Memory B cell (primary cell): Measurements from ENCODE around the gene PDIA2.

Source experiments
- ATAC-seq: fragments of 150-1000 bp; cut with Tn5 transposase; 2 replicates; pipeline ENCODE4 v1.10.0; 2021; ENCODE audit warnings: low read depth, mild to moderate bottlenecking, moderate library complexity
- DNase-seq, 2 donors: peaks; one replicate each; pipeline ENCODE4 v3.0.0; 2022; ENCODE audit warnings: low spot score in 2 of 2
- H3K27ac Mint-ChIP-seq: one replicate; pipeline ENCODE4 v1.8.0; 2022; ENCODE audit warnings: mild to moderate bottlenecking, moderate library complexity, mixed read lengths
- H3K27me3 Mint-ChIP-seq: one replicate; pipeline ENCODE4 v1.8.0; 2022; ENCODE audit warnings: mixed read lengths
- H3K36me3 Mint-ChIP-seq: one replicate; pipeline ENCODE4 v1.8.0; 2022; ENCODE audit warnings: mild to moderate bottlenecking, mixed read lengths
- H3K4me1 Mint-ChIP-seq: one replicate; pipeline ENCODE4 v1.8.0; 2022; ENCODE audit warnings: mixed read lengths
- H3K4me3 Mint-ChIP-seq: one replicate; pipeline ENCODE4 v1.8.0; 2022; ENCODE audit warnings: mild to moderate bottlenecking, moderate library complexity, mixed read lengths
- H3K9me3 Mint-ChIP-seq: one replicate; pipeline ENCODE4 v1.8.0; 2022; ENCODE audit warnings: mixed read lengths

The PDIA2 gene

DNA sequence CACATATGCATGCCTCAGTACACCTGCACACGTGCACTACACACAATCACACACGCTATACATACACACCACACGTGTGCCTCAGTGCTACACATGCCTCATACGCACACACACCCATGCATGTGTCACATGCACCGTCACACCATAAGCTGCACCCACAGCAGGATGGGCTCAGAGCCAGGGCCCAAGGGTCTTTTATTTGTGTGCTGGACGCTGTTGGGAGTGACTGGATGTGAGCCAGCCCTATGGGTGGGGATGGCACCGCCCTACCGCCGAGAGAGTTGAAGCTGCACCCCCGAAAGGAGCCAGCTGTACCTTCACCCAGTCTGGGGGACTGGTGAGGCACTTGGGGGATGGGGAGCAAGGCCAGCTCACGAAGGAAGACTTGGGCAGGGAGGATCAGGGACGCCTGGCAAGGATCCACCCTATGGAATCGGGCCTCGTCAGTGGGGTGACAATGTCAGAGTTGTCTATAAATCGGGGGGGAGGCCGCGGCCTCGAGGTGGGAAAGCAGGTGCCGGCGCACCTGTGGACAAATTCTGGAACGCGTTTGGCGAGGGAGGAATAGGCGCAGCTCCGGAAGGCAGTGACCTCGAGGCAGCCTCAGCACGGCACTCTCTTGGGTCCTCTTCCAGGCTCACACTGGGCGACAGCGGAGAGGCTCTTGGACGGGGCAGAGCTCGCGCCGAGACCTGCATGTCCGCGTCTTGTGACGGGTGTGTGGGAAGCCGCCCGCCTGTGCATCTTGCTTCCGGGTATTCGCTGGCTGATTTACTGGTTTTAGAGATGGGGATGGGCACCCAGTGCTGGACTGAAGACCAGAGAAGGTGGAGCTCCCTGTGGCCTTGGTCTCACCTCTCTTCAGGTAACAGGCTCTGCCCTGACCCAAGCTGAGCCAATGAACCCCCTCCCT lies 14.6 kb upstream of the PDIA2 start:
- ATAC-seq (no peak), DNase-seq (no peak)
- H3K27me3 Mint-ChIP-seq = peaks cover 1% of the 10 kb centered on the region
- no peak overlapping the region for H3K27ac Mint-ChIP-seq
- H3K36me3 Mint-ChIP-seq = peaks cover 6% of the 10 kb centered on the region
- H3K9me3 Mint-ChIP-seq = no peaks in the 10 kb centered on the region
- no peak overlapping the region for H3K4me3 Mint-ChIP-seq
- peaks cover 5% of the 10 kb centered on the region for H3K4me1 Mint-ChIP-seq

DNA sequence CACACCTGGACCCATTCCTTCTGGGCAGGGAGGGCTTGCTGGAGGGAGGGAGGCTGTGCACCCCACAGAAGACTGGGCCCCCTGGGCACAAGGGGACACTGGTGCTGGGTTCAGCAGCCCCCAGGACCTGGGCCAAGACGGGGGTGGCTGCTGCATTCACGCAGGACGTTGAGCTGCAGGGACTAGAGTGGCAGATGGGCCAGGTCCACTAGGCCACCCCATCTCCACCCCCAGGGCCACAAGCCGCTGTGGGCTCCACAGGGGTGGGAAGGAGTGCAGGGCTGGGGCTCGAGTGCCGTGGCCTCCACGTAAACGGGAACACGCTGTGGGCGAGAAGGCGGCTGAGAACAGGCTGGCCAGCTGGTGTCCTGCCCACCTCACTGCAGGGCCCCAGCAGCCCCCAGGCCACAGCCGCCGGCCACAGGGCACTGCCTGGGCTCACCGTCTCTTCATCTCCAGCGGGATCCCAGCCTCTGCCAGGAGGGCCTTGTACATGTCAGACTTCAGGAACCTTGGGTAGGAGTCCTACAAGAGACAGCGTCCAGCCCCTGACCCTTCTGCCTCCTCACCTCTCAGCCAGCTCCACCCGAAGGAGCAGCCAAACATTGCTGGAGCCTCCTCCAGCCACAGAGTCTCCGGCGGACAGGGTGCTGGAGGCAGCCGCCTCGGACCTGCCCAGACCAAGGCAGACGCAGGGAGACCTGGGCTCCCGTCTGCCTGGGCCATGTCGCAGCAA lies 13.7 kb upstream of the PDIA2 start:
- ATAC-seq (no peak), DNase-seq (no peak)
- no peak overlapping the region for H3K4me3 Mint-ChIP-seq
- no peak overlapping the region for H3K27ac Mint-ChIP-seq
- H3K36me3 Mint-ChIP-seq = peaks cover 2% of the 10 kb centered on the region
- peaks cover 5% of the 10 kb centered on the region for H3K4me1 Mint-ChIP-seq
- peaks cover 1% of the 10 kb centered on the region for H3K27me3 Mint-ChIP-seq
- no peaks in the 10 kb centered on the region for H3K9me3 Mint-ChIP-seq

DNA sequence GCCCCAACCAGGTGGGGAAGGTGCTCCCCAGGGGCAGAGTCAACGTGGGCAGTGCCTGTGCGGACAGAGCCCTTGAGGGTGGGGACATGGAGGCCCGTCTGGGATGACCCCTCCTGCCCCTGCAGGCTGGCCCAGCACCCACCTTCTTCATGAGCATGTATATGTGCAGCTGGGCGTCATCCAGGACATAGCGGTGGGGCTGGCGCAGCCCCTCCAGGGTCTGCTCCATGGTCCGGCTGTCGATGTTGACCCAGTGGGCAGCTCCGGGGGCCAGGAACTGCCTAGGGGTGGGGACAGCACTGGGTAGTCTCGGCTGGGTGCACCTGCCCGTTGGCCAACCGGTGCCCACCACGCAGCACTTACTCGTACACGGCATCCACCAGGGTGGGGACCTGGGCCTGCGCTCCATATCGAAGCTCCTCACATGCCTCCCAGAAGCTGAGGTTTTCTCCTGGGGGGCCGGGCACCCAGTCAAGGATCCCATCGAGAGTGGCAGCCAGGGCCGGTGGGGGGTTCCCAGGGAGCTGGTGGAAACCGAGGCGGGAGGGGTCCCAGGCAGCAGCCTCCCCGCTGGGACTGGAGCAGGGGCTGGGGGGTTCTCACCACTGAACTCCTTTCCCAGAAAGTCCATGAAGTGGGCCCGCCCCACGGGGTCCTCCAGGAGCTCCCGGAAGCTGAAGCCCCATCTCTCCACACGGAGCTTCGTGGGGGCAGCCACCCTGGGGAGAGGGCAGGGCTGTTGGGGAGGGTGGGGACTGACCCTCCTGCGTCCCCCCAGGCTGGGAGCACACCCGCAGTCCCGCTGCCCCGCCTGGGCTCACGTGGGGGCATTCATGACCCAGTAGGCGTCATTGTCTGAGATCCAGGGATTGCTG lies 12.3 kb upstream of the PDIA2 start:
- H3K4me3 Mint-ChIP-seq = no peak overlapping the region
- peaks cover 5% of the 10 kb centered on the region for H3K27me3 Mint-ChIP-seq
- no peaks in the 10 kb centered on the region for H3K9me3 Mint-ChIP-seq
- DNase-seq = no peak
- peaks cover 5% of the 10 kb centered on the region for H3K4me1 Mint-ChIP-seq
- no peak overlapping the region for H3K27ac Mint-ChIP-seq
- no peak for ATAC-seq
- H3K36me3 Mint-ChIP-seq = peaks cover 2% of the 10 kb centered on the region

DNA sequence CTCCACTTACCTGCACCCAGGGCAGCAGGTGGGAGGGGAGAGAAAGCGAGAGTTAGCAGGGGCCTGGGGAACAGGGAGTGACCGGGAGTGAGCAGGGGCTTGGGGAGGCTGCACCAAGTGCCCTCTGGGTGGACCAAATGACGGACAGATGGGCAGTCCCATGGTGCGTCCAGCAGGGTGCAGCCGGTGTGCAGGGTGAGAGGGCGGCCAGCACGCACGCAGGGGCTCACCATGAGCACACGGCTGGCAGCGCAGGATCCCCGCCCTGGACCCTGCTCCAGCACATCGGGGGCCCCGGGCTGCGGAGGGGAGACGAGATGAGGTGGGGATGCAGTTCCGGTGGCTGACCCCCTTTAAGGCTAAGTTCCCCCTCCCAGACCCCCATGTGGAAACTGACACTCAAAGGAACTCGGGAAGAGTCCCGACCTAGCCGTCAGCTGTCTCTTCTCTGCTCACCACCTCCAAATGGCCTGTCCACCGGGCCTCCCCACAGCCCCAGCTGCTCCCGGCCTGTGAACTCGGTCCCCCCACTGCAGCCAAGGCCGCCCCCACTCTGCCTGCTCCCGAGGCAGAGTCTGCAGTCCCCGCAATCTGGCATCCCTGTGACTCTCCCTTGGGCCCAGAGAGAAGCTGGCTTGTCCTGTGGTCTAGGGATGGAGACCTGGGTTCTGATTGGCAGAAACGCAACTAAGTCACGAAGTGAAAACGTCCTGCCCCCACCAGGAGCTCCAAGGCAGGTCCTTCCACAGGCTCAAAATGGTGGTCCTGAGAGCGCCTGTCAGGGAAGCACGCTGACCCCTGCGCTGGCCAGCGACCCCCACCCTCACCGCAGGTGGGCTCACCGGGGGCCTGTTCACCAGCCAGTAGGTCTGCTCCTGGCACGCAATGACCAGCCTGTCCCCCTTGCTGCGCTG lies 10.1 kb upstream of the PDIA2 start:
- DNase-seq = no peak
- ATAC-seq = no peak
- Mint-ChIP-seq H3K9me3 (no peaks in the 10 kb centered on the region), H3K4me1 (peaks cover 3% of the 10 kb centered on the region), H3K4me3 (no peak overlapping the region), H3K27ac (no peak overlapping the region), H3K36me3 (no peaks in the 10 kb centered on the region), H3K27me3 (peaks cover 13% of the 10 kb centered on the region)

DNA sequence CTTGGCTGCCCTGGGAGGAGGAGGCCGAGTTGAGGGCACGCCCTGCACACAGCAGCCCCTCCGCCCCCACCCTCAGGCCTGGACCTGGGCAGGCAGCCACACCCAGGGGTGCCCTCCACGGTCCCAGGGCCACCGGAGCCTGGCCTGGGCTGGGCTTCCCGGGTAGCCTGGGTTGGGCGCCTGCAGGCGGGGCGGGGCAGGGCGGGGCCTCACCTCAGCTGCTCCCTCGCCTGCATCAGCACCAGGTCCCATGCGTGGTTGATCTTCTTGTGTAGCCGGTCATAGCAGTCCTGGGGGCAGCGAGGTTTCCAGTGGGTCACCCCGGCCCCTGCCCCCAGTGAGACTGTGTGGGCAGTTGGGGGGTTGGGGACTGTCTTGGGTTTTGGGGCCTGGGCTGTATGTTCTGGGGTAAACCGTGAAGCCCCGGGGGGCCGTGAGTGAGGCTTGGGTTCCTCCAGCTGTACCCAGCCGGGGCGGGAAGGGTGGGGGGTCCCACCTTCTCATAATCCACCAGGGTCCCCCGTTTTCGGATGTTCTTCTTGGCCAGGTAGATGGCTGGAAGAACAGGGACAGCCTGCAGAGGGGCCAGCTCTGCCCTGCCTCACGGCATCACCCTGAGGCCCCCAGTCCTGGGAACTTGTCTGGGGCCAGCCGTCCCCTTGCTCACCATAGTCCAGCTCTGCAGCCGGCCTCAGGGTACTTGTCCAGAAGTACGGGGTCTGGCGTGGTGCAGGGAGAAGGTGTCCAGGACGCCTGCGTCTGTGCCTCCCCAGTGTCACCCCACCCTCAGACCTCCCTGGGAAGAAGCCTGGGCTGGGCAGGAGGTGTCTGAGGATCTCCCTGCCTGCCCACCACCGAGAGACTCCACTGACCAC lies 9.2 kb upstream of the PDIA2 start:
- Mint-ChIP-seq H3K36me3 (no peaks in the 10 kb centered on the region), H3K4me3 (no peak overlapping the region), H3K27ac (no peak overlapping the region), H3K4me1 (peaks cover 3% of the 10 kb centered on the region), H3K27me3 (peaks cover 15% of the 10 kb centered on the region), H3K9me3 (no peaks in the 10 kb centered on the region)
- DNase-seq = no peak
- no peak for ATAC-seq

DNA sequence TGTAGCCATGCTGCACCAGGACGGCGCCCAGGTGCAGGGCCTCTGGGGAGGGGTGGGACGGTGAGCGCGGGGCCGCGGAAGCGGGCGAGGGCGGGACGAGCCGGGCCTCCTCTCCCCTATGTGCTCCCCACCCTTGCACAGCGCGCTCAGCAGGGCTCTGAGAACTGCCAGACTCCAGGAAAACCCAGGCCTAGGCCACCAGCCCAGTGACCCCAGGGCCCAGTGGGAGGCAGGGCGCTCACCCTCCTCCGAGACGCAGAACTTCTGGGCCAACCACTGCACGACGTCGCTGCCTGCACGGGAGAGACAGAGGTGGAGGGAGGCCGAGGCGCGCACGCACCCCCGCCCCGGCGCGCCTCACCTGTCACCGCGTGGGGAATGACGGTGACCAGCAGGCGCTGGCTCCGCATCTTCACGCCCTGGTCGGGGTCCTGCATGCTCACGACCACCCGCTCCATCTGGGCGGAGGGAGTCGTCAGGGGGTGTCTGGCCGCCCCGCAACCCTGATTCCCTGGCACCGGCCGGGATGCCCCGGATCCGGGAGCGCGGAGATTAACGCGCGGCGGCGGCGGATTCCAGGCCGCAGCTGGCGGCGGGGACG lies 7.8 kb upstream of the PDIA2 start:
- Mint-ChIP-seq H3K27ac (no peak overlapping the region), H3K4me1 (peaks cover 5% of the 10 kb centered on the region), H3K9me3 (no peaks in the 10 kb centered on the region), H3K4me3 (peak overlapping the region; percentile 62), H3K27me3 (peaks cover 16% of the 10 kb centered on the region), H3K36me3 (no peaks in the 10 kb centered on the region)
- ATAC-seq (peak; percentile 46), DNase-seq (no peak)

DNA sequence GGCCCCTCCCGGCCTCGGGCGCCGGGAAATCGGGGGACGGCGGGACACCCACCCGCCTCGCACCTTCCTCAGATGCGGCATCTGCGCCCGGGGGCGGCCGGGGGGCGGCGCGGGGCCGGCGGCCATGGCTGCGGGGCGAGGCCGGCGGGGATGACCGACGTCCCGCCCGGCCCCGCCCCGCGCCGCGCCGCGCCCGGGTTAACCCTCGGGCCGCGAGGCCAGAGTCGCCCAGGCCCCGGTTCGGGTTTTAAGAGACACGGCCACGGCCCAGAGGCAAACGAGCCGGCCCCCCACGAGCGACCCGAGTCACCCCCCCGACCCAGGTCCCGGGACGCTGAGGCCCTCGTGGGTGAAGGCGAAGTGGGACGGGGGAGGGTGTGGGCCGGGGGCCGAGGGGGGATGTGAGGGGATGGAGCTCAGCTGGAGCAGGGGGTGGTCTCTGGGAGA lies 7.2 kb upstream of the PDIA2 start, which contains the start of gene RGS11:
RGS11 (minus strand) TSS at position 159 of the 447 bp plus-strand sequence; CDS start at position 126, 33 bp downstream.
- Mint-ChIP-seq H3K4me3 (peak within 1 kb of the TSS; percentile 62), H3K27ac (no peak within 1 kb of the TSS), H3K36me3 (no peaks in the 10 kb centered on the region), H3K27me3 (peaks cover 16% of the 10 kb centered on the region), H3K4me1 (peaks cover 5% of the 10 kb centered on the region), H3K9me3 (no peaks in the 10 kb centered on the region)
- no peak for DNase-seq
- no peak for ATAC-seq

DNA sequence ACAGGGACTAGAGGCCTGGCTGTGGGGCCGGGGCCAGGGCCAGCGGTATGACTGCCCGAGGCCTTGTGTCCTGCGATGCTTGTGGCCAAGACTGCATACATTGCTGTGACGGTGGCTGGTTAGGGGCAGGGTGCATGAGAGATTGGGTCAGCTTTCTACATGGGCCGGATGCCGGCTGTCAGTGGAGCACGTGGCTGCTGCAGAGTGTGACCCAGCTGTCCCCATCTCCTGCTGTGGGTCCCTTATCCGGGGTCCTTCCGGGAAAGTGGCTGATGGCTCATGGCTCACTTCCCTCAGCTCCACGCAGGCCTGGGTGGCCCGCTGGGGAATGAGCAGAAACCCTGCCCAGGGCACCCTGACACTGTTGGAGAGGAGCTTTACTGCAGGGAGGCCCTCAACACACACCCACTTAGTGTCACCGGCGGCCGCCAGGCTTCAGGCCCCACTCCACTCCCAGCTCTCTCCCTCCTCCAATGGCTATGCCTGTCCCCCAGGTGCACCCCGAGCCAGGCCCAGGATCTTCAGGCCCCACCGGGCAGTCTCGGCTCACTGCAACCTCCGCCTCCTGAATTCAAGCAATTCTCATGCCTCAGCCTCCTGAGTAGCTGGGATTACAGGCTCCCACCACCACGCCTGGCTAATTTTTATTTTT lies 6.4 kb upstream of the PDIA2 start:
- DNase-seq (no peak), ATAC-seq (no peak)
- peak overlapping the region; percentile 55 for H3K4me3 Mint-ChIP-seq
- H3K36me3 Mint-ChIP-seq = no peaks in the 10 kb centered on the region
- no peaks in the 10 kb centered on the region for H3K9me3 Mint-ChIP-seq
- H3K27me3 Mint-ChIP-seq = peaks cover 18% of the 10 kb centered on the region
- no peak overlapping the region for H3K27ac Mint-ChIP-seq
- peaks cover 5% of the 10 kb centered on the region for H3K4me1 Mint-ChIP-seq

DNA sequence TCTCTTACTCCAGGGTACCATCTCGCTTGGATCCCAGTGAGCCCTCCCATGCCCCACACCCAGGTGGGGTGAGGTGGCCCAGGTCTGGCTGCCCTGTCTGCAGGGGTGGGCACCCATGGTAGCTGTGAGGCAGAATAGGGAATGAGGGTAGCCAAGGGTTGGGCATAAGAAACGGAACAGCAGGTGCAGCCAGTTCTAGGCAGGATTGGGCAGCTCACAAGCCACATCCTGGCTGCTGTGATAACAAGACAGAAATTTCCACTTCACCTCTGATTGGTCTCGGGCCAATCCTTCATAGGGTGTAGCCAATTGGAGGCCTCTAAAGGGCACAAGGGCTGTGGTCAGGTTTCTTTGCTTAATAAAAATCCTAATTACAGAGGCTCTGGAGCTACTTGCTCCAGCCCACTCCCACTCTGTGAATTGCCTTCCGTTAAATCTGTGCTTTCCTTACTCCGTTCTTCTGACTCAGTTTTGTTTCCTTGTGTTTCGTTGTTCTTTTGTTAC lies 4.0 kb upstream of the PDIA2 start:
- ATAC-seq (peak; percentile 58), DNase-seq (no peak)
- no peak overlapping the region for H3K27ac Mint-ChIP-seq
- peaks cover 5% of the 10 kb centered on the region for H3K4me1 Mint-ChIP-seq
- peaks cover 19% of the 10 kb centered on the region for H3K27me3 Mint-ChIP-seq
- H3K36me3 Mint-ChIP-seq = no peaks in the 10 kb centered on the region
- no peak overlapping the region for H3K4me3 Mint-ChIP-seq
- no peaks in the 10 kb centered on the region for H3K9me3 Mint-ChIP-seq

DNA sequence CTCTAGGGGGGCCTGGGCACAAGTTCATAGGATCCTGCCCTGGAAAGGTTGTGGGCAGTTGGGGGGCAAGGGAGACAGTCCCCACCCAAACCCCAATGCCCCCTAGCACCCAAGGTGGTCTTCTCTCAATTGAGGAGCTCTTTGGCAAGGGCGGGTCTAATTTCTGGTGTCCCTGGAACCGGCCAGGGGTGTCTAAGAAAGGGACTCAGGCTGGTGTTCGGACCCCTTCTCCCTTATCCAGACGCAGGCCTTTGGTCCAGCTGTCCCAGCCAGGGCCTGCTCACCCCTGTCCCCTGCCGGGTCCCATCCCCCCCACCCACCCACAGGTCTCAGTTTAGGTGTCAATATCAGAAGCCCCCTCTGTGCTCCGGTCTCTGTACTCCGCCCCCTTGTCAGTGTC lies 3.4 kb upstream of the PDIA2 start:
- peaks cover 5% of the 10 kb centered on the region for H3K4me1 Mint-ChIP-seq
- no peak overlapping the region for H3K27ac Mint-ChIP-seq
- no peaks in the 10 kb centered on the region for H3K36me3 Mint-ChIP-seq
- peaks cover 19% of the 10 kb centered on the region for H3K27me3 Mint-ChIP-seq
- DNase-seq (no peak), ATAC-seq (no peak)
- no peak overlapping the region for H3K4me3 Mint-ChIP-seq
- no peaks in the 10 kb centered on the region for H3K9me3 Mint-ChIP-seq

DNA sequence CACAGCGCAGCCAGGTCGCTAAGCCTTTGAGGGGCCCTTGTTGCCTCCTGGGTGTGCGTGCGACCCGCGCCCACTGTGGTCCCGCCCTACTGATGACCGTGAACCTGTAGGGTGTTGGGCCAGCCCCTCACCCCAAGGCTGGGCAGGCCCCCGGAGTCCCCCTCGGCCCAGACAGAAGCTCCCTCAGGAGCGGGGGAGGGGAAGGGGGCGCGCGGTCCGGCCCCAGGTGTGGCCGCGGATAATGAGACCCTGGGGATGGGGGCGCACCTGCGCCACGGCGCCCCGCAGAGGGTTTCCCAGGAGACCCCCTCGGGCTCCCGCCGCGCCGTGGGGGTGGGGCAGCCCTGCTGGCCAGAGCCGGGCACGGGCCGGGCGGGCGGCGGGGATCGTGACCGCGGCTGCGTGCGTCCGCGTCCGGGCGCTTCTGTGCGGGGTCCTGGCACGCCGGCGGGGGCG lies 2.9 kb upstream of the PDIA2 start:
- no peak for DNase-seq
- H3K9me3 Mint-ChIP-seq = no peaks in the 10 kb centered on the region
- ATAC-seq = no peak
- peaks cover 19% of the 10 kb centered on the region for H3K27me3 Mint-ChIP-seq
- H3K27ac Mint-ChIP-seq = no peak overlapping the region
- H3K4me1 Mint-ChIP-seq = peaks cover 5% of the 10 kb centered on the region
- H3K4me3 Mint-ChIP-seq = no peak overlapping the region
- no peaks in the 10 kb centered on the region for H3K36me3 Mint-ChIP-seq
